Tracheal epithelial cell (primary cell): ENCODE measurements around the gene FAHD2A. TPM values are rescaled to one million over a fixed set of nuclear protein-coding genes. Genes with fewer than 3 reads are reported as not detected.

ENCODE experiments used
- total RNA-seq: library from RNA; depleted of rRNA; stranded (reverse); fragments of >200 nt; gene quantifications from 2 replicates; pipeline ENCODE4 v1.2.1, GENCODE V29; 2014

Gene FAHD2A, protein sequence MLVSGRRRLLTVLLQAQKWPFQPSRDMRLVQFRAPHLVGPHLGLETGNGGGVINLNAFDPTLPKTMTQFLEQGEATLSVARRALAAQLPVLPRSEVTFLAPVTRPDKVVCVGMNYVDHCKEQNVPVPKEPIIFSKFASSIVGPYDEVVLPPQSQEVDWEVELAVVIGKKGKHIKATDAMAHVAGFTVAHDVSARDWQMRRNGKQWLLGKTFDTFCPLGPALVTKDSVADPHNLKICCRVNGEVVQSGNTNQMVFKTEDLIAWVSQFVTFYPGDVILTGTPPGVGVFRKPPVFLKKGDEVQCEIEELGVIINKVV
- total RNA-seq = 25.6 and 38.3 TPM in 2 replicates

GRCh38 chr2:95402370-95403203 is at the start of gene FAHD2A:
Gene FAHD2A, plus strand, starts transcription at chr2:95402708. Its CDS starts 2,851 bp downstream, at chr2:95405559.

Other genes with a start within 250 kb of the FAHD2A start
- 12.8 and 15.9 TPM in 2 replicates for gene ZNF514, start 242.9 kb upstream of the FAHD2A start, total RNA-seq
- 5.5 and 6.7 TPM in 2 replicates for gene ZNF2, start 236.9 kb upstream of the FAHD2A start, total RNA-seq
- gene ZNF892, start 195.2 kb upstream of the FAHD2A start, total RNA-seq = 4.5 and 7.2 TPM in 2 replicates
- 37.1 and 59.9 TPM in 2 replicates for gene PROM2, start 128.3 kb upstream of the FAHD2A start, total RNA-seq
- gene KCNIP3, start 105.4 kb upstream of the FAHD2A start, total RNA-seq = 11.1 TPM in 1 of 2 replicates, not detected in the other
- gene TRIM43B, start 82.0 kb downstream of the FAHD2A start, total RNA-seq = not detected in 2 replicates
- 0.48 TPM in 1 of 2 replicates, not detected in the other for gene TRIM43, start 189.3 kb downstream of the FAHD2A start, total RNA-seq